HG02885 (cell line): ENCODE measurements around the gene USP20.

ENCODE experiments used
- ATAC-seq: cut with Tn5 transposase; IDR thresholded peaks from one replicate; pipeline ENCODE4 v1.9.1; 2021; ENCODE audit warnings: mild to moderate bottlenecking; ENCODE audit not compliant: unreplicated experiment, poor library complexity

Gene USP20

GRCh38 chr9:129871046-129871445 is 35.8 kb downstream of the USP20 start:
- ATAC-seq, result no peak

- ATAC-seq, result no peak
Measured at GRCh38 chr9:129873563-129874190, 38.4 kb downstream of the USP20 start.

DNA sequence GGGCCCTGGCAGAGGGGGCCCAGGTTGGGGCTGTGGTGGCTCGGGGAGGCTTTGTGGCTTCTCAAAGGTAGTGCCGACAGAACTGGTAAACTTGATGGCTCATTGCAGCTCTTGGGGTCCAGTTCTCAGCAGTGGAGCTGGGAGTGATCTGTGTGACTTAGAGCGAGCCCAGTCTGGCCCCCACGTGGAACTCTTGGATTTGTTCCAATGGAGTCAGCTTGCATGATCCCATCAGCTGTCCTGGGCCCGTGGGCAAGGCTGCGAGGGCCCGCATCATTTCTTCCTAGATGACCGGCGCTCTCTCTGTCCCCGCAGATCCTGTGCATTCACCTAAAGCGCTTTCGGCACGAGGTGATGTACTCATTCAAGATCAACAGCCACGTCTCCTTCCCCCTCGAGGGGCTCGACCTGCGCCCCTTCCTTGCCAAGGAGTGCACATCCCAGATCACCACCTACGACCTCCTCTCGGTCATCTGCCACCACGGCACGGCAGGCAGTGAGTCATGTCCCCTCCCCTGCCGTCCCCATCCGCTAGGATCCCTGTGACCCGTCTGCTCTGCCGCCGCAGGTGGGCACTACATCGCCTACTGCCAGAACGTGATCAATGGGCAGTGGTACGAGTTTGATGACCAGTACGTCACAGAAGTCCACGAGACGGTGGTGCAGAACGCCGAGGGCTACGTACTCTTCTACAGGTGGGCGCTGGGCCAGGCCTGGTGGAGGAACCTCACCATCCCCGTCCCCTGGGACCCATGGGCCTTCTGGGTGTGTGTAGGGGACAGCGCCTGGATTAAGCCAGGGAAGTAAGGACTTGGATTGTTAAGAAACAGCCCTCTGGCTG is 39.2 kb downstream of the USP20 start:
- no peak for ATAC-seq

GRCh38 chr9:129875181-129875611 is 39.9 kb downstream of the USP20 start:
- no peak for ATAC-seq

DNA sequence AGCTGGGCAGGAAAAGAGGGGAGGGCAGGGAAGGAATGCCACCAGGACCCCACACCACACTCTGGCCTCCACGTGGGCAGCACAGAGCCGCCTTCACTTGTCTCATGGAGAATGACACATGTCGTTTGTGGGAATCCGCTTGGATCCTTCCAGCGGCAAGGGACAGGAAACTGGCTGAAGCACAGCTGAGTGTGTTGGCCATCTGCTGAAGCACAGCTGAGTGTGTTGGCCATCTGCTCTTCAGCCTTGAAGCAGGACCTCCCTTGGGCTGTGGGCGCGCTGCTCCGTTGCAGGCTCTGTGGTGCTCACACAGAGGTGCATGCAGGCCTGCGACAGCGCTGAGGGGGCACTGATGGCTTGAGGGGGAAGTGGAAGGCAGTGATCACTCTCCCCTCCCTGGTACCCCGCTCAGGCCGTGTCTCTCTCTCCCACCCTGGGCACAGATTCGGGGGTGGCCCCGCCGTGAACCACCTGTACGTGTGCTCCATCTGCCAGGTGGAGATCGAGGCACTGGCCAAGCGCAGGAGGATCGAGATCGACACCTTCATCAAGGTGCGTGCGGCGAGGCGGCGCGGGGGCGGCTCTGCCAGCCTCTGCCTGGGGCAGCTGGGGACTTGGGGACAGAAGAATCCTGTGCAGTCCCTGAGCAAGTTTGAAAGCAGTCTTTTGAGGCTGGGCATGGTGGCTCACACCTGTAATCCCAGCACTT is 40.6 kb downstream of the USP20 start:
- no peak for ATAC-seq

DNA sequence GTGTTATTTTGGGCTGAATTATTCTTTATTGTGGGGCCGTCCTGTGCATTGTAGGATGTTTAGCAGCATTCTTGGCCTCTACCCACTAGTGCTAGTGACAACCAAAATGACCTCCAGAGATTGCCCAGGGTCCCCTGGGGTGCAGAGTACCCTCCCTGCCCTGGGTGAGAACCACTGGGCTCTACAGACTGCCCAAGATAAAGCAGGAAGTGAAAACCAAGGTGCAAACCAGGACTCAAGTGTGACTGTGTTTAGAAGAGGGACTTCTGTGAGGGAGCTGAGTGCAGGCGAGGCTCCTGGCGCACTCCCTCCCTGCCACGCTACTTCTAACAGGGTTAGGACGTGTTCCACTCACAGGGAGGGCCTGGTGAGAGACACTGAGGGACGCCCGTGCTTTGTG is 41.6 kb downstream of the USP20 start:
- no peak for ATAC-seq

DNA sequence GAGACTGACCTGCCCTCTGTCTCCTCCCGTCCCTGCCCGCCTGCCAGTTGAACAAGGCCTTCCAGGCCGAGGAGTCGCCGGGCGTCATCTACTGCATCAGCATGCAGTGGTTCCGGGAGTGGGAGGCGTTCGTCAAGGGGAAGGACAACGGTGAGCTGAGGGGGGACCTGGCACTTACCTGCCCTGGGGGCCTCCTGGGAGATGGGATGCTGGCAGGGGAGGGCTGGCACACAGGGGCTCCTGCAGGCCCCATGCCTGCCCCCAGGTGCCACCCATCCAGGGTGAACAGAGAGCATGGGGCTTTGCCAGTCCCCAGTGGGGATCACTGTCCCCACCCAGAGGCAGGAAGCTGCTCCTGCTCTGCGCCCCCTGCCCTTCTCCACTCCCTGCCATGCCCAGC is 43.0 kb downstream of the USP20 start:
- ATAC-seq, result no peak

DNA sequence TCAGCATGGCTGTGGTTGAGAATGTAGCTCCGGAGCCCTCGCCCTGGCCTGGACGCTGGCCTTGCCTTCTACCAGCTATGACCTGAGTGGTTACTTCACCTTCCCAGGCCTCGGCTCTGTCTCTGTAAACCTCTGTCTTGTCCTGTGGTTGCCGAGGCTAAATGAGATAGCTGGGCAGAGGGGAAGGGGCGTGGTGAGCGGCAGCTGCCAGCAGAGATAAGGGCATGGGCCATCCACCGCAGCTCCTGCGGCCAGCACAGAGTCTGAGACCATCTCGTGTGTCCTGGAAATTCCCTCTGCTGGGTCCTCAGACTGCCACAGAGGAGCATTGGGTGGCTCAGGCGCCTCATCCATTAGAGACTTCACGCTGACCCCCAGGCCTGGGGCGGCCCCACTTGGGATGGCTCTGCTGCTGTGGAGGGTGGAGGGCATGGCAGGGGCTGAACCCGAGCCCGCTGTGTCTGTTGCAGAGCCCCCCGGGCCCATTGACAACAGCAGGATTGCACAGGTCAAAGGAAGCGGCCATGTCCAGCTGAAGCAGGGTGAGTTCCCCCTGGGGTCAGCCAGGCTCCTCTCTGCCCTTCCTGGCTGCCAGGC is 43.9 kb downstream of the USP20 start:
- ATAC-seq, result no peak

DNA sequence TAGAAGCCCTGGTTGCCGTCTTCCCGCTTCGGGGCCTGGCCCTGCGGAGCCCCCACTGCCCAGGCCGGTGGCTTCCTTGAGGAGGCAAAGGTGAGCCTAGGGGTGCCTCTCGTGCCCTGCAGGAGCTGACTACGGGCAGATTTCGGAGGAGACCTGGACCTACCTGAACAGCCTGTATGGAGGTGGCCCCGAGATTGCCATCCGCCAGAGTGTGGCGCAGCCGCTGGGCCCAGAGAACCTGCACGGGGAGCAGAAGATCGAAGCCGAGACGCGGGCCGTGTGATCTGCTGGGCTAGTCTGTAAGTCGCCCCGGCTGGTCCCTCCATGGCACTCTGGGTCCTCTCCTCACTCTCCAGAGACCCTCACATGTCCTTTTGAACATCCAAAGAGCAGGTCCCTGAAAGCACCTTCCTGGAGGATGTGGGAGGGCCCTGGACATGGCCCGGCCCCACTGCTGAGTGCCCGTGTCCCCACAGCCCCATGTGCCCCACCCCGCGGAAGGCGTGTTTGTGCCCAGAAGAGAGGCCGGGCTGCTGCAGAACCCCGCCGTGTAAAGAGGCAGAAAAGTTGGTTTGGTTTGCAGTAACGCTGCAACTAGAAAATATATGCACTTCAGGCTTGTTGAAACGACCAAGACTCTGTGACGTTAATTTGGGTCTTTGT is 44.9 kb downstream of the USP20 start:
- ATAC-seq, result no peak

- ATAC-seq, result no peak
Measured at GRCh38 chr9:129880654-129881546, 45.6 kb downstream of the USP20 start.

GRCh38 chr9:129881547-129882324 is 46.5 kb downstream of the USP20 start:
- no peak for ATAC-seq

GRCh38 chr9:129884220-129885017 is 49.2 kb downstream of the USP20 start:
- ATAC-seq, result peak; percentile 51

DNA sequence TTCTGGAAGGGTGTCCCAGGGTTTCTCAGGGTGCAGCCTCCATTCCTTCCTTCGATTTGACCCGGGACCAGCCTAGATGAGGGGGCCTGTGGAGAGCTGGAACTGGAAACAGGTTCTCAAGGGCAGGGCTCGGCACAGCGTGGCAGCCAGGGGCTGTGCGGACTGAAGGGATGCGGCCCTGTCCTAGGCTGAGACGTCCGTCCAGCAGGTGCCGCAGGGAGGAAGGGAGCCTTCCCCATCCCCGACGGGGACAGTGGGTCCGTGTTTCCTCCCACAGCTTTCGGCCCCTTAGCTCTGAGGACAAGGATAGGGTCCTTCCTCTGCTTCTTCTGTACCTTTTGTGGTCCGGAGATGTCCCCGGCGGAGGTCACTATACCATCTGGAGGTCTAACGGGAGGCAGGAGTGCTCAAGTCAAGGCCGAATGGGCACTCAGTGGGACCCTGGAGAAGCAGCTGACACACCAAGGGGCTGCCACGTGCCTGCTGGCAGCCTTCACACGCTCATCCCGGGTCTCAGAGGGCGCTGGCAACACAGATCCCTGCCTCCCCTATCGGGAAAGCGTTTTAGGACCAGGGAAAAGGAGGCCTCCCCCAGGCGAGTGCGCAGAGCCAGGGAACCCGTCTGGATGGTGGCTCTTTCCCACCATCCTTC is 49.9 kb downstream of the USP20 start:
- no peak for ATAC-seq

- ATAC-seq, result peak; percentile 32
Measured at GRCh38 chr9:129885670-129886106, 50.4 kb downstream of the USP20 start.

GRCh38 chr9:129886226-129887174 is 51.2 kb downstream of the USP20 start:
- no peak for ATAC-seq
